ENCODE data around the gene TRAK1. TPM values are rescaled to one million over a fixed set of nuclear protein-coding genes. Genes with fewer than 3 reads are reported as not detected.

The TRAK1 gene
- total RNA-seq, 1 experiment from 2014 or later, result 10.3 TPM

GRCh38 chr3:42153039-42153438 lies 61.9 kb downstream of the TRAK1 start:
- DNase-seq (ENCODE audit: low spot score), result no peak

- no peak for DNase-seq (ENCODE audit: low spot score)
Measured at GRCh38 chr3:42157540-42158538, 66.7 kb downstream of the TRAK1 start.

- DNase-seq (ENCODE audit: low spot score), result no peak
Measured at GRCh38 chr3:42159147-42159546, 68.0 kb downstream of the TRAK1 start.

DNA sequence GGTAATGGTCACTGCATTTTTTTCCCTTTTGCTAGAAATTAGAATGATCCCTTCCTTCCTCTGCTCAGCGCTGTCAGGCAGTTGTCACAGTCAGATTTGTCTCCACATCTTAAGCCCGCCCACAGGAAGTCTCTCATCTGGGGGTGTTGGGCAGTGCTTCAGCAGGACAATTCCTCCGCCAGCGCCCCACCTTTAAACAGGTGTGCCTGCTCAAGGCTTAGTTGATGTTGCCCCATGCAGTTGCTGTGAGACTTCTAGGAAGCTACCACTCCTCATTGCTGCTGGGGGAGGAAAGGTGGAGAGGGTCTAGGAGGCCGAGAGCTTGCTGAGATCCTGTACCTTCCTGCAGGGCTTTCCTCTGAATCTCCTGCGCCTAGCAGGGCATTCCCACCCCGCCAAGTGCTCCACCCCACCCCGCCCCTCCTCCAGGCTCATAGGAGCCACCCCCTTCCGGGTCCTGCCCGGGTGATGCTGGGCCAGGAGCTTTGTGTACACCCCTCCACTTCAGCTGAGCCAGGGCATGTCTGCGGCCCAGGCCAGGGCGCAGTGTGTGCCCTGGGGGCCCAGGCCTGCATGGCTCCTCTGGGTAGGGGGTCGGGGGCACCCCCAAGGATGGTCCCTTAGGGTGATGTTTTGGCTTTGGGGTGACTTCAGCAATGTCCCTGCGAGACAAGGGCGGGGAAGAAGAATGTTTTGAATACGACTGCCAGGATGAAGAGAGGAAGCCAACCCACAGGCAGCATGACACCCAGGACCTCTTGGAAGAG lies 68.7 kb downstream of the TRAK1 start:
- no peak for DNase-seq (ENCODE audit: low spot score)

- no peak for DNase-seq (ENCODE audit: low spot score)
Measured at GRCh38 chr3:42161050-42161935, 70.1 kb downstream of the TRAK1 start.

- no peak for DNase-seq (ENCODE audit: low spot score)
Measured at GRCh38 chr3:42162462-42162861, 71.3 kb downstream of the TRAK1 start.

GRCh38 chr3:42163622-42164244 lies 72.6 kb downstream of the TRAK1 start:
- DNase-seq (ENCODE audit: low spot score), result no peak

DNA sequence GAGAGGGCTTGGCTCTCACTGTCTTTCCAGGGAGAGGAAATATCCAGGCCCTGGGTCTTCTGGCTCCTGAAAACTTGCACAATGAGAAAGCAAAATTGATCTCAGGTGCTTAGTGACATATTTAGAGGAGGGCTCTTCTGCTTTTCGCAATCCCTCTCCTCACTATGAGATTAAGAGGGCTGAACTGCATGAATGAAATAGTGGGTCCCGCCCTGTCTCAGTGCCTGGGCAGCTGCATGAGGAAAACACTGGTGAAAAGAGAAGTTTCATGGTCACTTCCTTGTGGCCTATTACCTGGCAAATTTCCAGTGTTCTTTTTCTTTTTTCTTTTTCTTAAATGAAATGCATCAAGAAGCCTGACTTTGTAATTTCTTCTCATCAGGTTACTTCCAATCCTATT lies 73.5 kb downstream of the TRAK1 start:
- no peak for DNase-seq (ENCODE audit: low spot score)

DNA sequence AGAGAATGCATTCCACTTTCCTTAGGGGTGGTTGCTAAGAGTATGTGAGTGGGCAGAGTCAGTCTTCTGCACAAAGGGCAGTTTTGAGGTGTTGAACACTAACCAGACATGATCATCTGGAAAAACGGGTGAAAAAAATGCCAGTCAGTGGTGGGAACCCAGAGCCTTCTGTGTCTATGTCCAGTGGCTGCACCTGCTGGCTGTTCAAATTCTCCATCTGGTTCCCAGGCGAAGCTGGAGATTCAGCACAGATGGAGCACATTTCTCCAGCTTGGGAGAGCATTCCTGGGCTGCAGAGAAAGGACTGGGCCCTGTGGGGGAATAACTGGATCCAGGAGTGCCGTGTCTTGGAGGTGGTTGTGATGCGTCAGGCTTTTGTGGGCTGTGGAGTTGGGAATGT lies 74.1 kb downstream of the TRAK1 start:
- DNase-seq (ENCODE audit: low spot score), result no peak

DNA sequence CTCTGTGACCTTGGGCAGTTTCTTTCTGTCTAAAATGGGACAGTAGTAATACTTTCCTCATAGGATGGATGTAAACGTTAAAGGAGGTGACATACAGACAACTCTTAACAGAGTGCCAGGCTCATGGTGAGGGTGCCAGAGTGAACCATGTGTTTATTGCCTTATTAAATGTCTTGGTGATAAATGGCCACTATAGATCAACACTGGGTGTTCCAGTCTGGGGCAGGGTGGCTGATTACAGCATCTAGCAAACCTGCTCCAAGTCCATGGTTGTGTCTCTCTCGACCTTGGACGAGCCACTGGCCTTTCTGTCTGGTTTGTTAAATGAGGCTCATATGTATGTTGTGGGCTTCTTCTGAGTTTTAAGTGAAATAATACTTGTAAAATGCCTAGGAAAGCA lies 75.1 kb downstream of the TRAK1 start:
- DNase-seq (ENCODE audit: low spot score), result no peak

GRCh38 chr3:42166662-42167300 lies 75.6 kb downstream of the TRAK1 start:
- DNase-seq (ENCODE audit: low spot score), result no peak

- DNase-seq (ENCODE audit: low spot score), result no peak
Measured at GRCh38 chr3:42169579-42170120, 78.5 kb downstream of the TRAK1 start.

GRCh38 chr3:42172047-42172654 lies 81.0 kb downstream of the TRAK1 start:
- no peak for DNase-seq (ENCODE audit: low spot score)

DNA sequence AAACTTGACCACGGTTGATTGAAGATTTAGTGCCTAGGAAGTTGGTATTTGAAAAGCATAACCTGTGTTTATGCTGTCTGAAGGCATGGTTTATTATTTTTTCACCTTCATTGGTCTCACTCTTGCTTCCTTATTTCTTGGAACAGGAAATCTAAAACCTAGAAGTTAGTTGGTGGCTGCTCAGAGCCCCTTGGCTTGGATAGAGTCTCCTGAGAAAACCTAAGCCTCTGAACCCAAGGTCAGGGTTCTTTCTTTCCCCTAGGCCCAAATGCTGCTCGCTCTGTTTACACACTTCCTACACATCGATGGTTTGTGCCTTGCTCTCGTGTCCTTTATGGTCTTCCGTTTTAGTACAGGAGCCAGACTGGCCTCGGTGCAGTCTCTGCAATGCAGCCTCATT lies 82.2 kb downstream of the TRAK1 start:
- DNase-seq (ENCODE audit: low spot score), result no peak

DNA sequence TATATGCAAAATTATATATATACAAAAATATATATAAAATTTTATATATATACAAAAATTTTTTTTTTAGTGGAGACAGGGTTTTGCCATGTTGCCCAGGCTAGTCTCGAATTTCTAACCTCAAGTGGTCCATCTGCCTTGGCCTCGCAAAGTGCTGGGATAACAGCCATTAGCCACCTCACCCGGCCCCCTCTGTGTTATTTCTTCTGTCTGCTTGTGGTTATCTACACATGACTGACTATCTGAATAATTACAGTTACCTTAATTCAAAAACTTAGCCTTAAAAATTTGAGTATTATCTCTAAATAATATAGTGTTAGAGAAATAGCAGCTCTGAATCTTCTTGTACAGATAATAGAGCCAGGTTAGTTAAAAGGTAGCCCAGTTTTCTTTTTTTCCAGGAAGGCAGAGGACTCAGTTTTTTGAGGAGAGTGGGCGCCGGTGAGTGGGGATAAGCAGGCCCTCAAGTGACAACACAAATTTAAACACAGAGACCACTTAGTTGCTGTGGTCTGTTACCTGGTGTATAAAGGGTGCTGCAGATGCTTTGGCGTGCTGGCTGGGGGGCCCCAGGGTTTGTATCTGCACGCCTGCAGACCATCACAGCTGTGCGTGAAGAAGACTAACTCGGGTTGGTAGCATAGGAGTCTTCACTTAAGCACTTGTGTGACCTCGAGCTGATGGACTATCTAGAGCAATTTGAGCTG lies 83.7 kb downstream of the TRAK1 start:
- DNase-seq (ENCODE audit: low spot score), result no peak

DNA sequence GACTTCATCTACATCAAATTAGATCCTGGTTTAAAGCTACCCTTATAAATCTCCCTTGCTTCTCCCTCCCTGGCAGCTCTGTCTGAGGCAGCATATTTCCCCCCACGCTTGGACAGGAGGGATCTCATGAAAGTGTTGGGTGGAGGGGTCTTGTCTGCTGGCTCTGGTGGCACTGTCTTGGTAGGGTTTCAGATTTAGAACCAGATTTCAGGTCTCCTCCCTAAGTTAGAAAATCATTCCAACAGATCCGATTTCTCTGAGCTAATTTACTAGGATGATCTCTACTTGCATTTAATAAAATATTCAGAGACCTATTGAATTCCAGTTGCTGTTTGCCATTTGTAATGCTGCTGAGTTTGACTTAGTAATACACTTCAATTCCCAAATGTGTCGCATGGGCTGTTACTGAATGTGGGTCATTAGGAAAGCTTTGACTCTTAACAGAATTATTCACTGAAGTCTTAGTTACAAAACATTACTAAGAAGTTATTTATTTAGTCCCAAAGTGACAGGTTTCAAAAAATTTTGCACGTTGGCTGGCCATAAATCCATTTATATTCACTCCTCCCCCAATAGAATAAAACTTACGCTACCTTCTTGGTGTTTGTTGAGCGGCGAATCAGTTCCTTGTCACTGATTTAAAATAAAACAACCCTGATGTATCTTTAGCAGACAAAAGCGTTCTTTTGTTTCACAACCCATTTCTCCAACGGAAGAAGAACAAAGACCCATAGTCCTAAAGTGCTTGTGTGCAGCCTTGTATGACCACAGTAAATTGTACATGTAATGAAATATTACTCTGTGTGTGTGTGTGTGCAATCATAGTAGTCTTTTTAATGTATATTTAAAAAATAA lies 84.5 kb downstream of the TRAK1 start:
- no peak for DNase-seq (ENCODE audit: low spot score)

DNA sequence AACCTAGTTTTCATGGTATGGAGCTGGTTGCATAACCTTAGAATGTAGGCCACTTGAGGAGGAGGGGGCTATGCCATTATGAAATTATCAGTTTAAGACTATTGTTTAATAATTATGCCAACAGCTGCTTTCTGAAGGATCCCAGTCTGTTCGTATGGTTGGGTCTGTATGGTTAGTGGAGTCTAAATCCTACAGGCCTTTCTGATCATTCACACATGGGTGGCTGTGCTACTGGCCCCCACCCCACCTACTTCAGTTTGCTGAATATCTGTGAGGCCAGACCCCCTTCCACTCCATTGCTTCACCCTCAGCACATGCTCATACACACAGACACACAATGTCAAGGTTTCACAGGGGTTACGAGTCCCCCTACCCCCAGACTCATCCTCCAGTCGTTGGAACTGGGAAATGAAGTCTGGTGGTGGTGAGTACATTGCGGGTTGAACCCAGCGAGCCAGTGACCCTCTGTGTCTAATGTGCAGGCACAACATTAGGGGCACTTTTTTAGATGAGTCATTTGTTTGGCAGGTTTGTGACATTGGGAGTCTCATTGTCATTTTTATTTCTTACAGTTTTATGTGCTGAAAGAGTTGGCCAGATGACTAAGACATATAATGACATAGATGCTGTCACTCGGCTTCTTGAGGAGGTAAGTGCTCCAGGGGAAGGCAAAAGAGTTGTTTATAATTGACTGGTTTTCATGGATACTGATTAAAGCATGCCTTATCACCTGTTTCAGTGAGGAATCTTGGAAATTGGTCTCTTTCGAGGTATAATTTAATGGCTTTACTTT lies 85.3 kb downstream of the TRAK1 start:
- DNase-seq (ENCODE audit: low spot score), result no peak

Data from A172 (cell line).